K562 treated with DMSO at 1 percent for 24 hours (cell line): ENCODE results near the gene ROM1. TPM values are rescaled to one million over a fixed set of nuclear protein-coding genes. Genes with fewer than 3 reads are reported as not detected.

Experiments
- total RNA-seq: library from RNA; unstranded; fragments of 300-600 nt; gene quantifications from 2 replicates; pipeline ENCODE4 v1.2.3, GENCODE V29; 2022; ENCODE audit warnings: low read depth; ENCODE audit not compliant: insufficient read depth

ROM1 gene
- 1.3 and 1.7 TPM in 2 replicates for total RNA-seq

GRCh38 chr11:62612366-62613290 is at the start of gene ROM1, which contains the start of gene EML3:
ROM1 (plus strand) TSS chr11:62613257; CDS start chr11:62613282, 25 bp downstream.
EML3 (minus strand) TSS chr11:62612775; CDS start chr11:62612457, 318 bp downstream.

GRCh38 chr11:62573592-62574362 is 39.3 kb upstream of the ROM1 start, which contains the start of gene EEF1G:
EEF1G (minus strand) TSS chr11:62573891; CDS start chr11:62573842, 49 bp downstream.

GRCh38 chr11:62591448-62592145 is 21.5 kb upstream of the ROM1 start, which contains the start of gene TUT1:
TUT1 (minus strand) TSS chr11:62591523; CDS start chr11:62591485, 38 bp downstream.

DNA sequence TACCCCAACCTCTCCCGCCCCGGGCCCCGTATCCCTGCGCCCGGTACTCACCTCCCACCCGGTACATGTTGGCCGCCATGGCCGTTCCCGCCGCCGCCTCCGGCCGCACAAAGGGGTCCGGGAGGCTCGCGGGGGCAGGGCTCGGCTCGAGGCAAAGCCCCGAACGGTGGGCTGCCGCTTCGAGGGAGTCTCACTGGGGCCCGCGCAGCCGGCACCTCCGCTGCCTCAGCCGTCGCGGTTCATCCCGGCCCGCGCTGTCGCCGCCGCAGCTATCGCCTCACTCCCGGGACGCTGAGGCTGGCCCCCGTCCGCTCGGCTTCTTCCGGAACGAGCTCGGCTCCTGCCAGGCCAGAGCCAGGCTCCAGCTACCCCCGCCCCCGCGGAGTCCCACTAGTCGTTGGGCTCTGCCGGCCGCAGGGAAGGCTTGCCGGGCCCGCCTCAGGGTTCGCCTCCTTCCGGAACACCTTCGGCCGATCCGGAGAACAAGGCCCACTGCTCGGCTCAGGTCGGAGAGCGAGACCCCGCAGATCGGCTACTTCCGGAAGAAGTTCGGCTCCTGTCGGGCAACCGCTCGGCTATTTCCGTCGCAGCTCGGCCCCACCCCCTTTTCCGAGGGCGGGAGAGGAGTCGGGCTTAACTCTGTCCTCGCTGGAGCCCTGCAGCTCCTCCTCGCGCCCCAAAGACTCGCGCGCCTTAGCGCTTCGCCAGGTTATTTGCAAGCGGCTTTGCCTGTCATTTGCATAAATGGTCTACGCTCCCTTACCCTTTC is 11.5 kb upstream of the ROM1 start, which contains the start of gene MTA2:
Gene MTA2 (minus strand): TSS at position 494 of the 769 bp plus-strand sequence. CDS start 415 bp downstream, at position 79.

GRCh38 chr11:62621567-62622470 is 8.8 kb downstream of the ROM1 start, which contains the start of gene B3GAT3:
B3GAT3 (minus strand) TSS chr11:62621986; CDS start chr11:62621947, 39 bp downstream.

GRCh38 chr11:62645946-62646824 is 33.1 kb downstream of the ROM1 start, which contains the start of gene GANAB:
GANAB (minus strand) TSS chr11:62646613; CDS start chr11:62646599, 14 bp downstream.

Other genes starting within 250 kb of the ROM1 start
- gene SCGB1A1, start 194.2 kb upstream of the ROM1 start, total RNA-seq = not detected in 2 replicates
- gene AHNAK, start 66.5 kb upstream of the ROM1 start, total RNA-seq = 22.4 and 23.6 TPM in 2 replicates
- 3,596 and 3,725 TPM in 2 replicates for gene EEF1G, start 39.4 kb upstream of the ROM1 start, total RNA-seq
- gene TUT1, start 21.7 kb upstream of the ROM1 start, total RNA-seq = 29.6 and 30.9 TPM in 2 replicates
- 101 and 103 TPM in 2 replicates for gene MTA2, start 11.4 kb upstream of the ROM1 start, total RNA-seq
- gene EML3, start 482 bp upstream of the ROM1 start, total RNA-seq = 33.2 and 34.6 TPM in 2 replicates
- 118 TPM in 2 replicates for gene B3GAT3, start 8.7 kb downstream of the ROM1 start, total RNA-seq
- 290 and 292 TPM in 2 replicates for gene GANAB, start 33.4 kb downstream of the ROM1 start, total RNA-seq
- gene INTS5, start 40.0 kb downstream of the ROM1 start, total RNA-seq = 44.5 and 48.9 TPM in 2 replicates
- 127 and 134 TPM in 2 replicates for gene C11orf98, start 52.0 kb downstream of the ROM1 start, total RNA-seq
- gene CSKMT, start 52.1 kb downstream of the ROM1 start, total RNA-seq = 26.4 and 27.9 TPM in 2 replicates
- gene UQCC3, start 58.4 kb downstream of the ROM1 start, total RNA-seq = 24.1 and 25.0 TPM in 2 replicates
- gene LBHD1, start 59.0 kb downstream of the ROM1 start, total RNA-seq = 5.9 and 7.1 TPM in 2 replicates
- 259 and 275 TPM in 2 replicates for gene UBXN1, start 65.8 kb downstream of the ROM1 start, total RNA-seq
- gene LRRN4CL, start 76.3 kb downstream of the ROM1 start, total RNA-seq = 0.22 TPM in 1 of 2 replicates, not detected in the other
- gene BSCL2, start 94.2 kb downstream of the ROM1 start, total RNA-seq = 49.7 and 57.8 TPM in 2 replicates
- gene GNG3, start 94.4 kb downstream of the ROM1 start, total RNA-seq = 0.44 TPM in 1 of 2 replicates, not detected in the other
- 30.7 and 35.4 TPM in 2 replicates for gene HNRNPUL2, start 114.2 kb downstream of the ROM1 start, total RNA-seq
- 53.1 and 59.6 TPM in 2 replicates for gene TTC9C, start 115.2 kb downstream of the ROM1 start, total RNA-seq
- gene ZBTB3, start 140.9 kb downstream of the ROM1 start, total RNA-seq = 3.9 and 4.2 TPM in 2 replicates
- 133 and 165 TPM in 2 replicates for gene POLR2G, start 148.3 kb downstream of the ROM1 start, total RNA-seq
- 37.5 and 47.4 TPM in 2 replicates for gene TAF6L, start 158.1 kb downstream of the ROM1 start, total RNA-seq
- 51.3 and 52.2 TPM in 2 replicates for gene TMEM179B, start 174.1 kb downstream of the ROM1 start, total RNA-seq
- gene TMEM223, start 178.7 kb downstream of the ROM1 start, total RNA-seq = 22.4 and 24.5 TPM in 2 replicates
- gene NXF1, start 192.2 kb downstream of the ROM1 start, total RNA-seq = 73.6 and 82.9 TPM in 2 replicates
- gene STX5, start 218.8 kb downstream of the ROM1 start, total RNA-seq = 88.1 and 93.6 TPM in 2 replicates
- 4.1 TPM in 1 of 2 replicates, not detected in the other for gene TEX54, start 219.6 kb downstream of the ROM1 start, total RNA-seq
- gene WDR74, start 226.3 kb downstream of the ROM1 start, total RNA-seq = 53.8 and 55.3 TPM in 2 replicates